Right lobe of liver (tissue), 6 donors: ENCODE measurements around the gene TMEM131L. TPM values are rescaled to one million over a fixed set of nuclear protein-coding genes. Genes with fewer than 3 reads are reported as not detected.

Experiments
- ATAC-seq, 4 donors: fragments of 200-7000 bp; cut with Tn5 transposase; one replicate each; pipeline ENCODE4 v1.9.1; 2020; ENCODE audit warnings: mild to moderate bottlenecking in 4 of 4, moderate library complexity in 4 of 4
- DNase-seq, 3 donors: peaks; one replicate each; pipeline ENCODE4 v3.0.0-alpha.2; 2020
- H3K27ac ChIP-seq, 3 donors: fragments of 200-600 bp; one replicate each; pipeline ENCODE4 v1.8.0; 2022
- H3K27me3 ChIP-seq, 2 donors: fragments of 200-600 bp; one replicate each; pipeline ENCODE4 v1.8.0; 2022
- H3K36me3 ChIP-seq, 4 donors: fragments of 200-600 bp; sonication (generic) in 1 of 4; one replicate each; pipeline versions ENCODE4 v1.5.1 to v1.8.0; 2017 to 2022; ENCODE audit warnings: control low read depth in 1 of 4
- H3K4me1 ChIP-seq, 4 donors: fragments of 200-600 bp; sonication (generic) in 1 of 4; one replicate each; pipeline versions ENCODE4 v1.5.1 to v1.8.0; 2017 to 2022; ENCODE audit warnings: control low read depth in 1 of 4
- H3K4me3 ChIP-seq, 3 donors: fragments of 200-600 bp; one replicate each; pipeline ENCODE4 v1.8.0; 2022
- H3K9me3 ChIP-seq, 4 donors: fragments of 200-600 bp; sonication (generic) in 1 of 4; one replicate each; pipeline versions ENCODE4 v1.5.1 to v1.8.0; 2017 to 2022; ENCODE audit warnings: control low read depth in 1 of 4
- POLR2A ChIP-seq: fragments of 450-650 bp; IDR thresholded peaks from one replicate; pipeline ENCODE4 v1.6.1; 2017; ENCODE audit warnings: antibody characterized with exemption, mild to moderate bottlenecking
- WGBS: methylation state at CpG from one replicate; pipeline ENCODE4 v1.1.6; 2018; ENCODE audit warnings: low coverage, low lambda C conversion rate; ENCODE audit not compliant: insufficient coverage; ENCODE audit errors: missing lambda C conversion rate; 5-methylcytosine and 5-hydroxymethylcytosine counted together
- intact Hi-C, 2 donors: fragments of 100-400 bp; cut with DNase I; formaldehyde crosslinking; loops; one replicate each; pipeline versions ENCODE4 v1.11.2 to v1.14.1; 2022
- total RNA-seq, 6 experiments: library from RNA; depleted of rRNA in 2 of 6; stranded (reverse); fragments of >200 nt in 2 of 6; fragmentation: NEBNext Ultra II Directional in 3 of 6; extraction: Animal tissue kit (Norgen Biotek cat#: 25700) in 3 of 6; gene quantifications; one replicate each; pipeline versions ENCODE4 v1.1.0 to v1.2.4, GENCODE V29; 2016 to 2023
- TF ChIP-seq, protein P1 (sequence below), 4 donors: fragments of 200-600 bp in 3 of 4; fragments of 450-650 bp in 1 of 4; IDR thresholded peaks; one replicate each; pipeline versions ENCODE4 v1.5.1 to v1.8.0; 2016 to 2022; ENCODE audit warnings: antibody characterized with exemption in 4 of 4, mild to moderate bottlenecking in 2 of 4
- donor health status: DM: no; HTN: yes; CAD: no.
- donor health status: DM: no; HTN: no; CAD: no.
- donor health status: DM: no; HTN: no; CAD: no.
- donor health status: DM: no; HTN: yes; CAD: no.
- donor health status: DM: no; HTN: yes; CAD: no.

The TMEM131L gene
- total RNA-seq, 6 experiments from 2014 or later: 13.2 to 19.6 (median 14.8) TPM

DNA sequence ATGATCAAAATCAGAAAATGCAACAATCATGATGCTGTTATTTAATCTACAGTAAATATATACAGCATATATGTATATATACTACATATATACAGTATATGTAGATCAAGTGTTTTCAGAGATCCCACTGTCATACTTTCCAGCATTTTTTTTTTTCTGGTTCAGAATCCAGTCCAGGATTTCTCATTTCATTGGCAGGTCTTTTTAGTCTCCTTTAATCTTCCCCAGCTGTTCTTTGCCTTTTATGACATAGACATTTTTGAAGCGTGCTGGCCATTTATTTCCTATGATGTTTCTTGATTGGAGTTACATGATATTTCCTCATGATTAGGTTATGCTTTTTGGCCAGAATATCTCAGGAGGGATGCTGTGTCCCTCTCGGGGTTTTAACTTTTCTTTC lies 125.9 kb downstream of the TMEM131L start:
- no peak for DNase-seq
- intact Hi-C loops: no loop called here
- H3K9me3 ChIP-seq: no peaks in the 10 kb centered on the region
- no peaks in the 10 kb centered on the region for H3K4me1 ChIP-seq
- no peak for TF ChIP-seq POLR2A
- TF ChIP-seq, protein P1, sequence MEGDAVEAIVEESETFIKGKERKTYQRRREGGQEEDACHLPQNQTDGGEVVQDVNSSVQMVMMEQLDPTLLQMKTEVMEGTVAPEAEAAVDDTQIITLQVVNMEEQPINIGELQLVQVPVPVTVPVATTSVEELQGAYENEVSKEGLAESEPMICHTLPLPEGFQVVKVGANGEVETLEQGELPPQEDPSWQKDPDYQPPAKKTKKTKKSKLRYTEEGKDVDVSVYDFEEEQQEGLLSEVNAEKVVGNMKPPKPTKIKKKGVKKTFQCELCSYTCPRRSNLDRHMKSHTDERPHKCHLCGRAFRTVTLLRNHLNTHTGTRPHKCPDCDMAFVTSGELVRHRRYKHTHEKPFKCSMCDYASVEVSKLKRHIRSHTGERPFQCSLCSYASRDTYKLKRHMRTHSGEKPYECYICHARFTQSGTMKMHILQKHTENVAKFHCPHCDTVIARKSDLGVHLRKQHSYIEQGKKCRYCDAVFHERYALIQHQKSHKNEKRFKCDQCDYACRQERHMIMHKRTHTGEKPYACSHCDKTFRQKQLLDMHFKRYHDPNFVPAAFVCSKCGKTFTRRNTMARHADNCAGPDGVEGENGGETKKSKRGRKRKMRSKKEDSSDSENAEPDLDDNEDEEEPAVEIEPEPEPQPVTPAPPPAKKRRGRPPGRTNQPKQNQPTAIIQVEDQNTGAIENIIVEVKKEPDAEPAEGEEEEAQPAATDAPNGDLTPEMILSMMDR (IDR thresholded peaks at IDR 0.05): no peak
- ATAC-seq: no peak
- 89% methylated on average over 2 of the region's 2 CpGs for WGBS
- peaks cover 0 to 74% (median 40%) of the 10 kb centered on the region in 4 donors for H3K36me3 ChIP-seq
- no peaks in the 10 kb centered on the region for H3K27me3 ChIP-seq
- no peak overlapping the region for H3K4me3 ChIP-seq
- no peak overlapping the region for H3K27ac ChIP-seq

DNA sequence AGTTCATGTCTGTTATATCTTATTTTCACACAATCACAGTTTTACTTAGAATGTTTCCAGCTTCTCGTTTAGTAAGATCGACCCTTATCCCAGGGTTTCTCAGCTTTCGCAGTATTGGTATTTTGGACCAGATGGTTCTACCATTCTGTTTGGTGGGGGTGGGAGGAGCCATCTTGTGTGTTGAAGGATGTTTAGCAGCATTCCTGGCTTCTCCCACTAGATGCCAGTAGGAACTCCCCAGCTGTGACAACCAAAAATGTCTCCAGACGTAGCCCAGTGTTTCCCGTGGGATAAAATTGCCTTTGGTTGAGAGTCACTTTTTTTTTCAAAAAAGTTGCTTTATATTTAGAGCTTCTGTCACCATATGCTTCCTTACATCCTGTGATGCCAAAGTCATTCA lies 127.0 kb downstream of the TMEM131L start:
- intact Hi-C loops: no loop called here
- peaks cover 0 to 84% (median 41%) of the 10 kb centered on the region in 4 donors for H3K36me3 ChIP-seq

DNA sequence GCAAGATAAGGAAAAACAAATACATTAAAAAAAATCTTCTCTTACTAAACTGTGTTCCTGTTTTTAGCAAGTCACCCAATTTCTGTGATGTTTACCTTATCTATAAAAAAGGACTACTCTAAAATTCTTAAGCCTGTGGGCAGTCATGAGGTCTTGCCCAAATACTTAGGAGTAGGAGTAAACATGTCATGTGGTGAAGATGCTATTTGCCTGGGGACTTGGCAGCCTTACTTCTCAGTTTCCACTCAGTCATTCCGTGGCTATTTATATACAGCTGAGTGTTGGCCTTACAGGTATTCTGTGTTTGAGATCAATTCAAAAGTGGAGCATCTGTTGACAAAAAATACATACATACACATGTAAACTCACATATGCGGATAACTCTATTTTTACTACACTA lies 128.1 kb downstream of the TMEM131L start:
- 86% methylated on average over 2 of the region's 2 CpGs for WGBS
- no peaks in the 10 kb centered on the region for H3K9me3 ChIP-seq
- no peak overlapping the region for H3K27ac ChIP-seq
- TF ChIP-seq, protein P1 (IDR thresholded peaks at IDR 0.05): no peak
- no peak for TF ChIP-seq POLR2A
- no peak for ATAC-seq
- no peaks in the 10 kb centered on the region for H3K27me3 ChIP-seq
- peaks cover 0 to 86% (median 45%) of the 10 kb centered on the region in 4 donors for H3K36me3 ChIP-seq
- DNase-seq: no peak
- intact Hi-C loops: no loop called here
- H3K4me1 ChIP-seq: no peaks in the 10 kb centered on the region
- H3K4me3 ChIP-seq: no peak overlapping the region

More for the DNA sequence above, 127.0 kb downstream of the TMEM131L start:
- TF ChIP-seq POLR2A: no peak
- TF ChIP-seq, protein P1 (IDR thresholded peaks at IDR 0.05): no peak
- no peaks in the 10 kb centered on the region for H3K4me1 ChIP-seq
- ATAC-seq (no peak), DNase-seq (no peak)
- no peak overlapping the region for H3K27ac ChIP-seq
- WGBS: 97% methylated on average over 4 of the region's 5 CpGs
- H3K4me3 ChIP-seq: no peak overlapping the region
- no peaks in the 10 kb centered on the region for H3K9me3 ChIP-seq
- H3K27me3 ChIP-seq: no peaks in the 10 kb centered on the region

- H3K9me3 ChIP-seq: no peaks in the 10 kb centered on the region
- WGBS: 84% methylated on average over 6 of the region's 6 CpGs
- H3K27ac ChIP-seq: no peak overlapping the region
- intact Hi-C loops: no loop called here
- H3K27me3 ChIP-seq: no peaks in the 10 kb centered on the region
- TF ChIP-seq, protein P1 (IDR thresholded peaks at IDR 0.05): no peak
- no peak for TF ChIP-seq POLR2A
- no peak for ATAC-seq
- H3K36me3 ChIP-seq: peaks cover 0 to 79% (median 40%) of the 10 kb centered on the region in 4 donors
- no peak overlapping the region for H3K4me3 ChIP-seq
- DNase-seq: no peak
- H3K4me1 ChIP-seq: no peaks in the 10 kb centered on the region
Measured at GRCh38 chr4:153595894-153596601, 129.9 kb downstream of the TMEM131L start.
